Type B pancreatic cell (in vitro differentiated cells): ENCODE results near the gene GSK3B. TPM values are rescaled to one million over a fixed set of nuclear protein-coding genes. Genes with fewer than 3 reads are reported as not detected.
"Not testable (repeated sequence)": the region's sequence is repeated elsewhere in the genome, so short reads cannot be mapped to it uniquely, and the experiment has no call there.

Experiments
- DNase-seq: peaks from one replicate; pipeline ENCODE4 v3.0.0; 2021; ENCODE audit warnings: mixed read lengths; ENCODE audit not compliant: unreplicated experiment; ENCODE audit errors: extremely low spot score
- H3K27ac Mint-ChIP-seq: 2 replicates; pipeline ENCODE4 v1.8.0; 2021; ENCODE audit warnings: mild to moderate bottlenecking, mixed read lengths
- H3K27me3 Mint-ChIP-seq: 2 replicates; pipeline ENCODE4 v1.8.0; 2021; ENCODE audit warnings: mixed read lengths
- H3K36me3 Mint-ChIP-seq: 2 replicates; pipeline ENCODE4 v1.8.0; 2021; ENCODE audit warnings: mixed read lengths
- H3K4me1 Mint-ChIP-seq: one replicate; pipeline ENCODE4 v1.8.0; 2021; ENCODE audit warnings: mixed read lengths; ENCODE audit not compliant: unreplicated experiment
- H3K4me3 Mint-ChIP-seq: 2 replicates; pipeline ENCODE4 v1.8.0; 2021; ENCODE audit warnings: mild to moderate bottlenecking, mixed read lengths
- H3K9me3 Mint-ChIP-seq: 2 replicates; pipeline ENCODE4 v1.8.0; 2021; ENCODE audit warnings: mixed read lengths
- CTCF ChIP-seq: fragments of 200-600 bp; sonication (generic); conservative IDR thresholded peaks from 2 replicates; pipeline ENCODE4 v1.5.0; 2021; ENCODE audit warnings: antibody characterized with exemption, mild to moderate bottlenecking
- total RNA-seq: library from RNA; stranded (reverse); gene quantifications from 2 replicates; pipeline ENCODE4 v1.2.1, GENCODE V29; 2021; ENCODE audit warnings: low replicate concordance

Gene GSK3B
- total RNA-seq, 1 donor from 2014 or later, result 60.5 TPM

GRCh38 chr3:120022729-120023128 lies 71.5 kb downstream of the GSK3B start:
- Mint-ChIP-seq H3K9me3 (peaks cover 3% of the 10 kb centered on the region), H3K36me3 (peaks cover 28% of the 10 kb centered on the region), H3K27me3 (no peaks in the 10 kb centered on the region), H3K27ac (no peak overlapping the region), H3K4me1 (peaks cover 11% of the 10 kb centered on the region), H3K4me3 (no peak overlapping the region)
- no peak for TF ChIP-seq CTCF
- no peak for DNase-seq

- Mint-ChIP-seq H3K4me3 (no peak overlapping the region), H3K27me3 (no peaks in the 10 kb centered on the region), H3K36me3 (peaks cover 28% of the 10 kb centered on the region), H3K27ac (no peak overlapping the region), H3K4me1 (peaks cover 11% of the 10 kb centered on the region), H3K9me3 (peaks cover 3% of the 10 kb centered on the region)
- no peak for DNase-seq
- TF ChIP-seq CTCF, result no peak
Observed at GRCh38 chr3:120021523-120021922, 72.7 kb downstream of the GSK3B start.

GRCh38 chr3:120018299-120018698 lies 75.9 kb downstream of the GSK3B start:
- Mint-ChIP-seq H3K27me3 (no peaks in the 10 kb centered on the region), H3K9me3 (no peaks in the 10 kb centered on the region), H3K36me3 (peaks cover 5% of the 10 kb centered on the region), H3K4me1 (peaks cover 21% of the 10 kb centered on the region), H3K27ac (no peak overlapping the region), H3K4me3 (no peak overlapping the region)
- no peak for DNase-seq
- TF ChIP-seq CTCF, result no peak

GRCh38 chr3:120017692-120018091 lies 76.6 kb downstream of the GSK3B start:
- no peak for DNase-seq

GRCh38 chr3:120013481-120013880 lies 80.8 kb downstream of the GSK3B start:
- TF ChIP-seq CTCF, result no peak
- Mint-ChIP-seq H3K4me3 (no peak overlapping the region), H3K9me3 (no peaks in the 10 kb centered on the region), H3K27me3 (no peaks in the 10 kb centered on the region), H3K4me1 (peaks cover 27% of the 10 kb centered on the region), H3K27ac (no peak overlapping the region), H3K36me3 (no peaks in the 10 kb centered on the region)
- DNase-seq, result no peak

More at GRCh38 chr3:120017692-120018091, 76.6 kb downstream of the GSK3B start:
- Mint-ChIP-seq H3K4me3 (no peak overlapping the region), H3K36me3 (peaks cover 3% of the 10 kb centered on the region), H3K27me3 (no peaks in the 10 kb centered on the region), H3K4me1 (peaks cover 22% of the 10 kb centered on the region), H3K27ac (no peak overlapping the region), H3K9me3 (no peaks in the 10 kb centered on the region)
- no peak for TF ChIP-seq CTCF

- not testable (repeated sequence) for H3K4me3 Mint-ChIP-seq, H3K27ac Mint-ChIP-seq, H3K4me1 Mint-ChIP-seq, H3K9me3 Mint-ChIP-seq, DNase-seq, H3K27me3 Mint-ChIP-seq
- H3K36me3 Mint-ChIP-seq, result peaks cover 14% of the 10 kb centered on the region
Observed at GRCh38 chr3:120005741-120006140, 88.5 kb downstream of the GSK3B start.
